H1 (cell line): ENCODE results near the gene TSFM. TPM values are rescaled to one million over a fixed set of nuclear protein-coding genes. Genes with fewer than 3 reads are reported as not detected.
A peak's percentile ranks its signal among the peaks of the same experiment; 100 is the strongest.

ENCODE experiments used
- CTCF ChIA-PET: fragments of 300-600 bp; sonication (Branson Sonifier 250); formaldehyde crosslinking; loops from one replicate; lab custom pipeline; 2021; ENCODE audit not compliant: partially characterized antibody; lab: Charles Lee
- POLR2A ChIA-PET: fragments of 300-600 bp; sonication (Branson Sonifier 250); formaldehyde crosslinking; loops from one replicate; lab custom pipeline; 2021; ENCODE audit warnings: inconsistent platforms; ENCODE audit not compliant: partially characterized antibody; lab: Charles Lee
- DNase-seq, 2 experiments: peaks; one replicate each; pipeline versions ENCODE4 v3.0.0 to v3.0.0-alpha.2; 2010 to 2022; ENCODE audit warnings: low spot score in 2 of 2, low read depth in 1 of 2, mixed read lengths in 1 of 2
- FAIRE-seq: peaks from 2 replicates; lab custom pipeline; 2011; peaks lifted over from hg19 to GRCh38; lab: Jason Lieb, UNC
- H2AFZ ChIP-seq: 2 replicates; pipeline ENCODE4 v1.8.1; 2012; ENCODE audit warnings: low read length, inconsistent platforms
- H2AK5ac ChIP-seq: 2 replicates; pipeline ENCODE4 v1.6.1; 2013; ENCODE audit warnings: low read depth, low read length
- H2BK120ac ChIP-seq: replicated peaks from 2 replicates; pipeline ENCODE3; 2013; ENCODE audit warnings: low read depth, low read length, inconsistent platforms
- H2BK12ac ChIP-seq: 2 replicates; pipeline ENCODE4 v1.6.1; 2013; ENCODE audit warnings: low read depth, low read length
- H2BK15ac ChIP-seq: 2 replicates; pipeline ENCODE4 v1.6.1; 2013; ENCODE audit warnings: low read length
- H2BK20ac ChIP-seq: 2 replicates; pipeline ENCODE4 v1.6.1; 2013; ENCODE audit warnings: low read length
- H2BK5ac ChIP-seq: 2 replicates; pipeline ENCODE4 v1.6.1; 2013; ENCODE audit warnings: low read depth, low read length
- H3K14ac ChIP-seq: 2 replicates; pipeline ENCODE4 v1.6.1; 2013; ENCODE audit warnings: inconsistent platforms; ENCODE audit not compliant: insufficient read length
- H3K18ac ChIP-seq: 2 replicates; pipeline ENCODE4 v1.6.1; 2013; ENCODE audit warnings: low read length; ENCODE audit errors: extremely low read depth
- H3K23ac ChIP-seq: 2 replicates; pipeline ENCODE4 v1.6.1; 2013; ENCODE audit warnings: inconsistent platforms; ENCODE audit not compliant: insufficient read length
- H3K23me2 ChIP-seq: 2 replicates; pipeline ENCODE4 v1.6.1; 2013; ENCODE audit warnings: low read depth, low read length
- H3K27ac ChIP-seq: 2 replicates; pipeline ENCODE4 v1.6.1; 2011; ENCODE audit warnings: low read depth, low read length, inconsistent platforms
- H3K27me3 ChIP-seq, 4 experiments: replicated peaks in 1 of 4; 1 replicate in 1 of 4; 2 replicates in 3 of 4; pipeline versions ENCODE4 v1.6.1 to v1.8.1; 2011 to 2013; ENCODE audit warnings: low read length in 3 of 4, mild to moderate bottlenecking in 3 of 4, inconsistent platforms in 2 of 4, mixed read lengths in 2 of 4, moderate library complexity in 1 of 4; ENCODE audit not compliant: control insufficient read depth in 3 of 4, insufficient read depth in 3 of 4; ENCODE audit errors: extremely low read depth in 1 of 4
- H3K36me3 ChIP-seq, 4 experiments: 2 replicates each; pipeline versions ENCODE4 v1.6.1 to v1.8.1; 2011 to 2013; ENCODE audit warnings: mild to moderate bottlenecking in 4 of 4, low read length in 3 of 4, moderate library complexity in 2 of 4, control low read depth in 1 of 4, inconsistent platforms in 1 of 4; ENCODE audit not compliant: insufficient read depth in 4 of 4, control insufficient read depth in 2 of 4
- H3K4ac ChIP-seq: replicated peaks from 2 replicates; pipeline ENCODE3; 2013; ENCODE audit warnings: low read length, low read depth, mixed read lengths, inconsistent platforms; ENCODE audit not compliant: insufficient read length
- H3K4me1 ChIP-seq, 4 experiments: replicated peaks in 1 of 4; 1 replicate in 1 of 4; 2 replicates in 3 of 4; pipeline versions ENCODE4 v1.6.1 to v1.8.1; 2011 to 2013; ENCODE audit warnings: low read length in 3 of 4, inconsistent platforms in 2 of 4, mixed read lengths in 1 of 4; ENCODE audit not compliant: insufficient read depth in 4 of 4, control insufficient read depth in 3 of 4
- H3K4me2 ChIP-seq, 2 experiments: 2 replicates each; pipeline versions ENCODE4 v1.6.1 to v1.8.1; 2011 to 2013; ENCODE audit warnings: low read depth in 2 of 2, low read length in 2 of 2, control low read depth in 1 of 2, inconsistent platforms in 1 of 2, mild to moderate bottlenecking in 1 of 2; ENCODE audit not compliant: insufficient read depth in 1 of 2
- H3K4me3 ChIP-seq, 4 experiments: fragments of 200-600, 300-600 bp in 1 of 4; sonication (generic), shearing (Covaris generic), sonication (Bioruptor Twin) in 1 of 4; 2 replicates each; pipeline versions ENCODE4 v1.5.1 to v1.8.1; 2011 to 2016; ENCODE audit warnings: low read length in 4 of 4, low read depth in 3 of 4, control low read depth in 2 of 4, inconsistent platforms in 2 of 4, mild to moderate bottlenecking in 2 of 4, mixed read lengths in 1 of 4, moderate library complexity in 1 of 4; ENCODE audit not compliant: insufficient read depth in 2 of 4; ENCODE audit errors: extremely low read depth in 1 of 4
- H3K56ac ChIP-seq: replicated peaks from 2 replicates; pipeline ENCODE3; 2013; ENCODE audit warnings: low read depth, mild to moderate bottlenecking, mixed read lengths, low read length, inconsistent platforms; ENCODE audit not compliant: insufficient read length
- H3K79me1 ChIP-seq: 2 replicates; pipeline ENCODE4 v1.6.1; 2013; ENCODE audit warnings: low read depth, low read length, control low read depth
- H3K79me2 ChIP-seq, 2 experiments: 2 replicates each; pipeline versions ENCODE4 v1.6.1 to v1.8.1; 2012 to 2013; ENCODE audit warnings: low read length in 2 of 2, mild to moderate bottlenecking in 2 of 2, inconsistent platforms in 1 of 2; ENCODE audit not compliant: insufficient read depth in 2 of 2, control insufficient read depth in 1 of 2
- H3K9ac ChIP-seq, 4 experiments: replicated peaks in 1 of 4; 1 replicate in 1 of 4; 2 replicates in 3 of 4; pipeline versions ENCODE4 v1.6.1 to v1.8.1; 2011 to 2013; ENCODE audit warnings: low read depth in 3 of 4, low read length in 3 of 4, control low read depth in 2 of 4, mild to moderate bottlenecking in 2 of 4, moderate library complexity in 2 of 4, inconsistent platforms in 1 of 4; ENCODE audit errors: extremely low read depth in 1 of 4
- H3K9me3 ChIP-seq, 2 experiments: 2 replicates each; pipeline versions ENCODE4 v1.6.1 to v1.8.1; 2012 to 2013; ENCODE audit warnings: mild to moderate bottlenecking in 2 of 2, moderate library complexity in 2 of 2, control low read depth in 1 of 2, inconsistent platforms in 1 of 2, low read depth in 1 of 2, low read length in 1 of 2, mixed read lengths in 1 of 2; ENCODE audit not compliant: insufficient read depth in 2 of 2
- H4K20me1 ChIP-seq, 2 experiments: replicated peaks in 1 of 2; 2 replicates each; pipeline versions ENCODE3 to v1.8.1; 2011 to 2013; ENCODE audit warnings: inconsistent platforms in 2 of 2, low read length in 2 of 2, mild to moderate bottlenecking in 1 of 2; ENCODE audit not compliant: insufficient read depth in 2 of 2, control insufficient read depth in 1 of 2
- H4K5ac ChIP-seq: 2 replicates; pipeline ENCODE4 v1.6.1; 2013; ENCODE audit warnings: low read length, low read depth, mixed read lengths, inconsistent platforms; ENCODE audit not compliant: insufficient read length
- H4K8ac ChIP-seq: 2 replicates; pipeline ENCODE4 v1.8.0; 2013; ENCODE audit warnings: mild to moderate bottlenecking, moderate library complexity, low read length, inconsistent platforms; ENCODE audit not compliant: insufficient read depth; ENCODE audit errors: extremely low read depth
- H4K91ac ChIP-seq: replicated peaks from 2 replicates; pipeline ENCODE3; 2013; ENCODE audit warnings: low read length, mixed read lengths, inconsistent platforms; ENCODE audit not compliant: insufficient read length
- ASH2L ChIP-seq: fragments of 200-600, 300-600 bp; sonication (generic); IDR thresholded peaks from one replicate; pipeline ENCODE4 v1.7.1; 2017; ENCODE audit warnings: low read length
- BACH1 ChIP-seq: IDR thresholded peaks from 2 replicates; pipeline ENCODE4 v1.6.1; 2012; ENCODE audit warnings: low read length, improper control_type of control experiment
- CBX8 ChIP-seq: fragments of 300-800, 300-1000 bp; sonication (generic); IDR thresholded peaks from 2 replicates; pipeline ENCODE4 v1.7.1; 2016; ENCODE audit warnings: low read depth, low read length, borderline replicate concordance
- MAFK ChIP-seq: IDR thresholded peaks from 2 replicates; pipeline ENCODE4 v1.6.1; 2012; ENCODE audit warnings: low read depth, mild to moderate bottlenecking, improper control_type of control experiment, low read length
- RFX5 ChIP-seq: IDR thresholded peaks from 2 replicates; pipeline ENCODE4 v1.6.1; 2011; ENCODE audit warnings: low read depth, low read length, improper control_type of control experiment, borderline replicate concordance
- SIN3A ChIP-seq, 2 experiments: IDR thresholded peaks in 1 of 2; conservative IDR thresholded peaks in 1 of 2; 2 replicates each; pipeline ENCODE4 v1.6.1; 2011 to 2012; ENCODE audit warnings: low read length in 2 of 2, improper control_type of control experiment in 1 of 2, low read depth in 1 of 2, mild to moderate bottlenecking in 1 of 2
- SIX5 ChIP-seq: IDR thresholded peaks from 2 replicates; pipeline ENCODE4 v1.6.1; 2011; ENCODE audit warnings: mild to moderate bottlenecking, low read depth, low read length
- SUZ12 ChIP-seq: fragments of 200-600 bp; sonication (generic); IDR thresholded peaks from 2 replicates; pipeline ENCODE4 v1.6.1; 2012; ENCODE audit warnings: mild to moderate bottlenecking, inconsistent platforms, low read length, moderate library complexity, mixed read lengths
- TCF12 ChIP-seq: IDR thresholded peaks from 2 replicates; pipeline ENCODE4 v1.6.1; 2011; ENCODE audit warnings: low read depth, mild to moderate bottlenecking, low read length
- USF2 ChIP-seq: IDR thresholded peaks from 2 replicates; pipeline ENCODE4 v1.6.1; 2011; ENCODE audit warnings: low read length, improper control_type of control experiment
- WGBS, 2 experiments: shearing (Covaris generic) in 1 of 2; methylation state at CpG; one replicate each; pipeline versions ENCODE4 v1.1.6 to v1.1.7; 2013 to 2015; ENCODE audit warnings: low lambda C conversion rate in 2 of 2, mixed read lengths in 2 of 2, inconsistent platforms in 1 of 2, low coverage in 1 of 2, missing lambda C conversion rate in 1 of 2; ENCODE audit not compliant: insufficient replicate concordance in 2 of 2, insufficient coverage in 1 of 2, insufficient read length in 1 of 2; ENCODE audit errors: extremely low coverage in 1 of 2, missing lambda C conversion rate in 1 of 2; 5-methylcytosine and 5-hydroxymethylcytosine counted together
- polyA plus RNA-seq, 7 experiments: library from polyadenylated mRNA; depleted of rRNA in 3 of 7; stranded (reverse) in 5 of 7; unstranded in 2 of 7; fragments of >200 nt in 5 of 7; fragments of 200-250 nt in 2 of 7; gene quantifications; 1 replicate in 5 of 7; 2 replicates in 1 of 7; 4 replicates in 1 of 7; pipeline versions ENCODE4 v1.2.1 to v1.2.3, GENCODE V29; 2011 to 2013; ENCODE audit warnings: missing spikeins in 2 of 7, mixed read lengths in 2 of 7
- total RNA-seq: library from RNA; stranded (reverse); fragmentation: NEBNext Ultra II Directional; extraction: Animal tissue kit (Norgen Biotek cat#: 25700); gene quantifications from 2 replicates; pipeline ENCODE4 v1.2.1, GENCODE V29; 2021

TSFM gene
- total and polyA plus RNA-seq, 2 of the 8 experiments (the other 6 are each of a cell fraction or from before 2014, with no cell fraction given), result 17.4 to 49.8 TPM

GRCh38 chr12:57755194-57755453, 27.5 kb upstream of the TSFM start:
- Histone ChIP-seq H3K36me3 (peaks cover 3 to 10% (median 8%) of the 10 kb centered on the region in 4 experiments; a peak in 6 of 8 replicates), H4K91ac (no peak overlapping the region), H4K5ac (no peak overlapping the region), H4K20me1 (peaks cover 3 to 14% of the 10 kb centered on the region in 2 experiments), H2AFZ (no peak overlapping the region), H3K9me3 (no peaks in the 10 kb centered on the region), H3K23me2 (peaks cover 18% of the 10 kb centered on the region), H4K8ac (no peak overlapping the region), H3K9ac (no peak overlapping the region), H2BK120ac (no peak overlapping the region), H3K27me3 (peaks cover 8 to 33% (median 26%) of the 10 kb centered on the region in 4 experiments), H2BK5ac (no peak overlapping the region), H3K14ac (no peak overlapping the region), H3K23ac (no peak overlapping the region), H2BK15ac (no peak overlapping the region), H3K18ac (no peak overlapping the region), H2BK20ac (no peak overlapping the region), H3K4me2 (peak overlapping the region in 1 of 2 experiments; percentile 99; a peak in 2 of 4 replicates), H3K79me2 (peaks cover 12 to 19% of the 10 kb centered on the region in 2 experiments), H3K4me1 (peaks cover 3 to 26% (median 7%) of the 10 kb centered on the region in 4 experiments; a peak in 6 of 7 replicates), H3K79me1 (peaks cover 15% of the 10 kb centered on the region; the same call in 1 of the 2 replicates), H2AK5ac (no peak overlapping the region), H3K4me3 (peak overlapping the region; percentile 25 to 96 (median 56); a peak in 6 of 8 replicates), H3K27ac (no peak overlapping the region), H3K56ac (no peak overlapping the region), H3K4ac (no peak overlapping the region)
- no CpG with 5 or more reads among the region's 34 CpGs for WGBS, 2 experiments
- POLR2A ChIA-PET, result interaction anchor here (1.0 to 3.3 kb wide), 4 partner anchors 10 to 235 kb away, joined by 3 to 25 read pairs (median 6); partner anchors contain the start of genes DDIT3, EEF1AKMT3, METTL1 and TSPAN31
- CTCF ChIA-PET, result interaction anchor here (1.0 to 1.4 kb wide), 2 partner anchors 39 to 135 kb away, joined by 3 to 5 read pairs; no protein-coding TSS in a partner anchor
- no peak for DNase-seq
- no peak for FAIRE-seq
- TF ChIP-seq USF2 (no peak), SUZ12 (no peak), MAFK (no peak), CBX8 (no peak), RFX5 (no peak), TCF12 (no peak), BACH1 (no peak), ASH2L (no peak), SIN3A (conservative IDR thresholded peaks at IDR 0.05 in 1 of 2, IDR thresholded peaks at IDR 0.05 in 1 of 2; ENCODE audit: low read depth in 1 of 2, low read length in 2 of 2) (no peak), SIX5 (no peak)
- TF ChIP-seq, all 59 proteins: peak for 0
- H2BK12ac ChIP-seq, result no peak overlapping the region
